ENCODE results near the gene GPI. TPM values are rescaled to one million over a fixed set of nuclear protein-coding genes. Genes with fewer than 3 reads are reported as not detected.

Gene GPI
- total and polyA plus RNA-seq, 9 of the 15 experiments (the other 6 are each of a cell fraction or from before 2014, with no cell fraction given): 88.3 to 358 (median 122) TPM

DNA sequence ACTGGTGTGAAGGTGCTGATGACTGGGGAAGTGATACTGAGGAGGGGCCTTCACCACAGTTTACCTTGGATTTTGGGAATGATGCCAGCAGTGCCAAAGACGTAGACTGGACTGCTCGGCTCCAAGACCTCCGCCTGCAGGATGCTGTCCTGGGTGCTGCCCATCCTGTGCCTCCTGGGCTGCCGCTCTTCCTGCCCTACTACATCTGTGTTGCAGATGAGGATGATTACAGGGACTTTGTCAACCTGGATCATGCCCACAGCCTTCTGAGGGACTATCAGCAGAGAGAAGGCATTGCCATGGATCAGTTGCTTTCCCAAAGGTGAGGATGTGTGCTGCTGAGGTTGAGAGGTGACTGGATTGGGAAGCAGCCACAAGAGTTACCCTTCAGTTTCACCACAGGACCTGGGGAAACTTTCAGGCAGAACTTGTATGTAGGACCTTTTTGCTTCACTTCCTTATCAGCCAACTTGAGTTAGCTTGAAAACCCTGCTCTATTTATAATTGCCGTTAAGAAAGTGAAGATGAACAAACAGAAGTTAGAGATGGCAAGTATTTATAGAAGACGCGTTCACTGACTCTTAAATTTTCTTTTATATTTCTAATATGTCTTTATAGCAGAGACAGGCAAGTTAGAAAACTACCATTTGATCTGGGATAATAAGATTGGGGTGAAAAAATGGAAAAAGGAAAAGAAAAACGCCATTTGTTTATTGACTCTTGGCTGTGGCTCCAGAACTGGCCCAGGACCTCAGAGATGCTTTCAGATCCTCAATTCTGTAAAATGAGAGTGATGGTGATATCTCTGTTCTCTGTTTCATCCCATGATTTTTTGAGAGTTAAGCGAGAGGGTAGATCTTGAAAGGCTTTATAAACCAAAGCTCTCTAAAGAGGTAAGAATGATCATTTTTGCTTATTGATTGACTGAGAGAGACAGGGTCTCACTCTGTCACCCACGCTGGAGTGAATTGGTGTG, 44.5 kb downstream of the GPI start:
- no peaks in the 10 kb centered on the region for H4K20me1 ChIP-seq (replicated peaks; ENCODE audit: control insufficient read depth, insufficient read depth, low read length)
- intact Hi-C loops (cut with micrococcal nuclease): no loop called here
- no TSS peak for BruUV-seq (replicated peaks)
- H3K4me2 ChIP-seq (ENCODE audit: insufficient read depth, low read length): no peak overlapping the region
- H3K27me3 ChIP-seq (ENCODE audit: control insufficient read depth in 2 of 2, insufficient read depth in 2 of 2, low read length in 2 of 2): no peaks in the 10 kb centered on the region
- over 99% methylated on average over 10 of the region's 10 CpGs for WGBS (ENCODE audit: insufficient coverage, low coverage, missing lambda C conversion rate)
- TF ChIP-seq, protein P1, sequence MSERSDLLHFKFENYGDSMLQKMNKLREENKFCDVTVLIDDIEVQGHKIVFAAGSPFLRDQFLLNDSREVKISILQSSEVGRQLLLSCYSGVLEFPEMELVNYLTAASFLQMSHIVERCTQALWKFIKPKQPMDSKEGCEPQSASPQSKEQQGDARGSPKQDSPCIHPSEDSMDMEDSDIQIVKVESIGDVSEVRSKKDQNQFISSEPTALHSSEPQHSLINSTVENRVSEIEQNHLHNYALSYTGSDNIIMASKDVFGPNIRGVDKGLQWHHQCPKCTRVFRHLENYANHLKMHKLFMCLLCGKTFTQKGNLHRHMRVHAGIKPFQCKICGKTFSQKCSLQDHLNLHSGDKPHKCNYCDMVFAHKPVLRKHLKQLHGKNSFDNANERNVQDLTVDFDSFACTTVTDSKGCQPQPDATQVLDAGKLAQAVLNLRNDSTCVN (CRISPR knock-in tag; IDR thresholded peaks at IDR 0.05): no peak
- no peak for TF ChIP-seq HCFC1 (IDR thresholded peaks at IDR 0.05; ENCODE audit: low read depth, low read length)
- TF ChIP-seq NFXL1 (CRISPR knock-in tag; IDR thresholded peaks at IDR 0.05): no peak
- no peak for ATAC-seq
- ChIA-PET CTCF (ENCODE audit: low intra/inter-chr PET ratio) (no interaction called here), POLR2A (no interaction called here)
- peaks cover 2 to 13% of the 10 kb centered on the region in 2 experiments; a peak in 3 of 5 replicates for H3K4me1 ChIP-seq (replicated peaks in 1 of 2; ENCODE audit: control insufficient read depth in 2 of 2, insufficient read depth in 2 of 2, low read length in 2 of 2)
- no peaks in the 10 kb centered on the region for H3K9me3 ChIP-seq (replicated peaks; ENCODE audit: control insufficient read depth, insufficient read depth, low read depth, low read length)
- H3K79me2 ChIP-seq (ENCODE audit: control insufficient read depth, insufficient read depth, low read length): peaks cover 53% of the 10 kb centered on the region
- H2AFZ ChIP-seq (ENCODE audit: low read depth, low read length): no peak overlapping the region
- no peak overlapping the region for H3K4me3 ChIP-seq
- peaks cover 66% of the 10 kb centered on the region for H3K36me3 ChIP-seq (ENCODE audit: control insufficient read depth, insufficient read depth, low read length)
- in situ Hi-C loops (cut with MboI): no loop called here
- 0 out of 3 replicates have a peak overlapping the region, but pooled peaks have one; percentile 19 for H3K27ac ChIP-seq (ENCODE audit: extremely low read depth, low read depth, low read length)
- no peak for FAIRE-seq
- no peak overlapping the region for H3K9ac ChIP-seq (ENCODE audit: insufficient read depth in 1 of 2, low read depth in 2 of 2, low read length in 2 of 2)
- H3K9me1 ChIP-seq (ENCODE audit: control insufficient read depth, insufficient read depth, low read length): no peaks in the 10 kb centered on the region
- DNase-seq (ENCODE audit: extremely low read depth in 1 of 4, low spot score in 3 of 4): no peak

Data from K562 (cell line).